ENCODE results near the gene BTC. TPM values are rescaled to one million over a fixed set of nuclear protein-coding genes. Genes with fewer than 3 reads are reported as not detected.
A peak's percentile ranks its signal among the peaks of the same experiment; 100 is the strongest.

The BTC gene
- total and polyA plus RNA-seq, 8 donors = 4.4 to 7.5 (median 5.9) TPM

GRCh38 chr4:74764119-74764518 is 30.2 kb downstream of the BTC start:
- intact Hi-C loops (cut with DNase I) = no loop called here
- DNase-seq = no peak
- no peak for ATAC-seq
- H3K36me3 ChIP-seq = no peaks in the 10 kb centered on the region
- H3K9me3 ChIP-seq = no peaks in the 10 kb centered on the region
- H3K4me1 ChIP-seq = no peaks in the 10 kb centered on the region
- no peak overlapping the region for H3K4me3 ChIP-seq
- TF ChIP-seq CTCF (IDR thresholded peaks at IDR 0.05) = no peak
- H3K27ac ChIP-seq = no peak overlapping the region
- no peaks in the 10 kb centered on the region for H3K27me3 ChIP-seq

GRCh38 chr4:74758551-74759145 is 35.7 kb downstream of the BTC start:
- TF ChIP-seq CTCF (IDR thresholded peaks at IDR 0.05) = no peak
- intact Hi-C loops (cut with DNase I) = no loop called here
- ATAC-seq = no peak
- H3K36me3 ChIP-seq = no peaks in the 10 kb centered on the region
- H3K27me3 ChIP-seq = no peaks in the 10 kb centered on the region
- no peak overlapping the region for H3K27ac ChIP-seq
- H3K9me3 ChIP-seq = no peaks in the 10 kb centered on the region
- H3K4me3 ChIP-seq = no peak overlapping the region
- H3K4me1 ChIP-seq = no peaks in the 10 kb centered on the region
- DNase-seq = peak in 1 of 4 donors; percentile 9

GRCh38 chr4:74757136-74757535 is 37.2 kb downstream of the BTC start:
- ATAC-seq = no peak
- no peaks in the 10 kb centered on the region for H3K36me3 ChIP-seq
- no peak overlapping the region for H3K4me3 ChIP-seq
- H3K27me3 ChIP-seq = no peaks in the 10 kb centered on the region
- H3K4me1 ChIP-seq = no peaks in the 10 kb centered on the region
- intact Hi-C loops (cut with DNase I) = no loop called here
- no peak for TF ChIP-seq CTCF (IDR thresholded peaks at IDR 0.05)
- no peaks in the 10 kb centered on the region for H3K9me3 ChIP-seq
- no peak overlapping the region for H3K27ac ChIP-seq
- no peak for DNase-seq

GRCh38 chr4:74755486-74755885 is 38.8 kb downstream of the BTC start:
- Histone ChIP-seq H3K4me3 (no peak overlapping the region), H3K4me1 (no peaks in the 10 kb centered on the region), H3K9me3 (no peaks in the 10 kb centered on the region), H3K27ac (peak overlapping the region in 1 of 2 donors; percentile 58), H3K36me3 (no peaks in the 10 kb centered on the region), H3K27me3 (no peaks in the 10 kb centered on the region)
- TF ChIP-seq CTCF (IDR thresholded peaks at IDR 0.05) = no peak
- peak; percentile 96 for ATAC-seq
- DNase-seq = peak; percentile 51 to 78 (median 72)
- intact Hi-C loops (cut with DNase I) = no loop called here

GRCh38 chr4:74754218-74754617 is 40.1 kb downstream of the BTC start:
- no peaks in the 10 kb centered on the region for H3K27me3 ChIP-seq
- no peaks in the 10 kb centered on the region for H3K9me3 ChIP-seq
- H3K4me3 ChIP-seq = no peak overlapping the region
- no peak for TF ChIP-seq CTCF (IDR thresholded peaks at IDR 0.05)
- intact Hi-C loops (cut with DNase I) = no loop called here
- H3K36me3 ChIP-seq = no peaks in the 10 kb centered on the region
- ATAC-seq = no peak
- no peak overlapping the region for H3K27ac ChIP-seq
- no peaks in the 10 kb centered on the region for H3K4me1 ChIP-seq
- DNase-seq = no peak

Data from left lung (tissue), 10 donors.